ENCODE results near the gene NFYA.

GRCh38 chr6:41090841-41091761 lies 18.3 kb downstream of the NFYA start:
- TF ChIP-seq CTCF (IDR thresholded peaks at IDR 0.05; ENCODE audit: low read depth, low read length, poor library complexity, severe bottlenecking) (no peak), EZH2phosphoT487 (IDR thresholded peaks at IDR 0.05; ENCODE audit: borderline replicate concordance, low read length) (no peak)
